ENCODE results near the gene FAM181B.

Gene FAM181B

GRCh38 chr11:82771781-82772180 is 38.1 kb upstream of the FAM181B start:
- Histone ChIP-seq H3K9me3 (ENCODE audit: insufficient read depth, low read length) (no peaks in the 10 kb centered on the region; the same call in 1 of the 2 replicates), H3K4me3 (ENCODE audit: insufficient read length, low read depth) (no peak overlapping the region), H3K36me3 (ENCODE audit: insufficient read depth, insufficient read length, low read length) (no peaks in the 10 kb centered on the region), H3K27me3 (ENCODE audit: insufficient read depth, insufficient read length) (no peaks in the 10 kb centered on the region), H3K9ac (ENCODE audit: insufficient read length, low read depth) (no peak overlapping the region), H3K4me1 (ENCODE audit: insufficient read depth, insufficient read length) (no peaks in the 10 kb centered on the region)
- no peak for TF ChIP-seq ZNF274 (IDR thresholded peaks at IDR 0.05; ENCODE audit: low read depth, low read length)
- TF ChIP-seq SUZ12 (IDR thresholded peaks at IDR 0.05; ENCODE audit: extremely low read depth, insufficient read depth, insufficient read length) = no peak
- no peak for TF ChIP-seq YY1 (IDR thresholded peaks at IDR 0.05; ENCODE audit: insufficient read depth, insufficient read length)
- DNase-seq (ENCODE audit: low read depth, low spot score) = no peak

GRCh38 chr11:82767123-82767522 is 33.5 kb upstream of the FAM181B start:
- Histone ChIP-seq H3K4me1 (ENCODE audit: insufficient read depth, insufficient read length) (no peaks in the 10 kb centered on the region), H3K4me3 (ENCODE audit: insufficient read length, low read depth) (no peak overlapping the region), H3K36me3 (ENCODE audit: insufficient read depth, insufficient read length, low read length) (no peaks in the 10 kb centered on the region), H3K27me3 (ENCODE audit: insufficient read depth, insufficient read length) (no peaks in the 10 kb centered on the region), H3K9ac (ENCODE audit: insufficient read length, low read depth) (no peak overlapping the region), H3K9me3 (ENCODE audit: insufficient read depth, low read length) (no peaks in the 10 kb centered on the region)
- DNase-seq (ENCODE audit: low read depth, low spot score) = no peak
- TF ChIP-seq SUZ12 (IDR thresholded peaks at IDR 0.05; ENCODE audit: extremely low read depth, insufficient read depth, insufficient read length) = no peak
- no peak for TF ChIP-seq ZNF274 (IDR thresholded peaks at IDR 0.05; ENCODE audit: low read depth, low read length)
- no peak for TF ChIP-seq YY1 (IDR thresholded peaks at IDR 0.05; ENCODE audit: insufficient read depth, insufficient read length)

- no peaks in the 10 kb centered on the region for H3K36me3 ChIP-seq (ENCODE audit: insufficient read depth, insufficient read length, low read length)
- DNase-seq (ENCODE audit: low read depth, low spot score) = no peak
- H3K9ac ChIP-seq (ENCODE audit: insufficient read length, low read depth) = no peak overlapping the region
- no peaks in the 10 kb centered on the region for H3K4me1 ChIP-seq (ENCODE audit: insufficient read depth, insufficient read length)
- no peaks in the 10 kb centered on the region for H3K9me3 ChIP-seq (ENCODE audit: insufficient read depth, low read length)
- no peak overlapping the region for H3K4me3 ChIP-seq (ENCODE audit: insufficient read length, low read depth)
- TF ChIP-seq ZNF274 (IDR thresholded peaks at IDR 0.05; ENCODE audit: low read depth, low read length) = no peak
- no peak for TF ChIP-seq YY1 (IDR thresholded peaks at IDR 0.05; ENCODE audit: insufficient read depth, insufficient read length)
- no peak for TF ChIP-seq SUZ12 (IDR thresholded peaks at IDR 0.05; ENCODE audit: extremely low read depth, insufficient read depth, insufficient read length)
- H3K27me3 ChIP-seq (ENCODE audit: insufficient read depth, insufficient read length) = no peaks in the 10 kb centered on the region
These were observed 31.9 kb upstream of the FAM181B start for GRCh38 chr11:82765466-82766034.

- Histone ChIP-seq H3K9me3 (ENCODE audit: insufficient read depth, low read length) (no peaks in the 10 kb centered on the region), H3K27me3 (ENCODE audit: insufficient read depth, insufficient read length) (no peaks in the 10 kb centered on the region), H3K4me3 (ENCODE audit: insufficient read length, low read depth) (no peak overlapping the region), H3K4me1 (ENCODE audit: insufficient read depth, insufficient read length) (no peaks in the 10 kb centered on the region), H3K9ac (ENCODE audit: insufficient read length, low read depth) (no peak overlapping the region), H3K36me3 (ENCODE audit: insufficient read depth, insufficient read length, low read length) (no peaks in the 10 kb centered on the region)
- DNase-seq (ENCODE audit: low read depth, low spot score) = no peak
- TF ChIP-seq SUZ12 (IDR thresholded peaks at IDR 0.05; ENCODE audit: extremely low read depth, insufficient read depth, insufficient read length) (no peak), YY1 (IDR thresholded peaks at IDR 0.05; ENCODE audit: insufficient read depth, insufficient read length) (no peak), ZNF274 (IDR thresholded peaks at IDR 0.05; ENCODE audit: low read depth, low read length) (no peak)
These were observed 29.5 kb upstream of the FAM181B start for GRCh38 chr11:82763167-82763566.

- Histone ChIP-seq H3K36me3 (ENCODE audit: insufficient read depth, insufficient read length, low read length) (no peaks in the 10 kb centered on the region), H3K27me3 (ENCODE audit: insufficient read depth, insufficient read length) (no peaks in the 10 kb centered on the region), H3K9me3 (ENCODE audit: insufficient read depth, low read length) (no peaks in the 10 kb centered on the region), H3K4me1 (ENCODE audit: insufficient read depth, insufficient read length) (no peaks in the 10 kb centered on the region), H3K4me3 (ENCODE audit: insufficient read length, low read depth) (no peak overlapping the region), H3K9ac (ENCODE audit: insufficient read length, low read depth) (no peak overlapping the region)
- TF ChIP-seq SUZ12 (IDR thresholded peaks at IDR 0.05; ENCODE audit: extremely low read depth, insufficient read depth, insufficient read length) (no peak), ZNF274 (IDR thresholded peaks at IDR 0.05; ENCODE audit: low read depth, low read length) (no peak), YY1 (IDR thresholded peaks at IDR 0.05; ENCODE audit: insufficient read depth, insufficient read length) (no peak)
- DNase-seq (ENCODE audit: low read depth, low spot score) = no peak
These were observed 26.0 kb upstream of the FAM181B start for GRCh38 chr11:82759649-82760048.

- no peaks in the 10 kb centered on the region for H3K27me3 ChIP-seq (ENCODE audit: insufficient read depth, insufficient read length)
- TF ChIP-seq SUZ12 (IDR thresholded peaks at IDR 0.05; ENCODE audit: extremely low read depth, insufficient read depth, insufficient read length) (no peak), YY1 (IDR thresholded peaks at IDR 0.05; ENCODE audit: insufficient read depth, insufficient read length) (no peak), ZNF274 (IDR thresholded peaks at IDR 0.05; ENCODE audit: low read depth, low read length) (no peak)
- H3K4me1 ChIP-seq (ENCODE audit: insufficient read depth, insufficient read length) = no peaks in the 10 kb centered on the region
- DNase-seq (ENCODE audit: low read depth, low spot score) = no peak
- H3K9ac ChIP-seq (ENCODE audit: insufficient read length, low read depth) = no peak overlapping the region
- no peaks in the 10 kb centered on the region for H3K9me3 ChIP-seq (ENCODE audit: insufficient read depth, low read length)
- H3K36me3 ChIP-seq (ENCODE audit: insufficient read depth, insufficient read length, low read length) = no peaks in the 10 kb centered on the region
- no peak overlapping the region for H3K4me3 ChIP-seq (ENCODE audit: insufficient read length, low read depth)
These were observed 24.1 kb upstream of the FAM181B start for GRCh38 chr11:82757660-82758357.

- TF ChIP-seq YY1 (IDR thresholded peaks at IDR 0.05; ENCODE audit: insufficient read depth, insufficient read length) (no peak), SUZ12 (IDR thresholded peaks at IDR 0.05; ENCODE audit: extremely low read depth, insufficient read depth, insufficient read length) (no peak), ZNF274 (IDR thresholded peaks at IDR 0.05; ENCODE audit: low read depth, low read length) (no peak)
- no peak overlapping the region for H3K4me3 ChIP-seq (ENCODE audit: insufficient read length, low read depth)
- H3K4me1 ChIP-seq (ENCODE audit: insufficient read depth, insufficient read length) = no peaks in the 10 kb centered on the region
- DNase-seq (ENCODE audit: low read depth, low spot score) = no peak
- H3K36me3 ChIP-seq (ENCODE audit: insufficient read depth, insufficient read length, low read length) = no peaks in the 10 kb centered on the region
- H3K27me3 ChIP-seq (ENCODE audit: insufficient read depth, insufficient read length) = no peaks in the 10 kb centered on the region
- no peaks in the 10 kb centered on the region for H3K9me3 ChIP-seq (ENCODE audit: insufficient read depth, low read length)
- no peak overlapping the region for H3K9ac ChIP-seq (ENCODE audit: insufficient read length, low read depth)
These were observed 23.3 kb upstream of the FAM181B start for GRCh38 chr11:82756765-82757639.

Data from NT2/D1 (cell line).